K562 (cell line): ENCODE data around the gene CIAPIN1.

ENCODE experiments used
- AFF4 ChIP-seq: sonication (generic); formaldehyde crosslinking; IDR thresholded peaks from 2 replicates; pipeline ENCODE4 v1.8.0; 2023; ENCODE audit warnings: mild to moderate bottlenecking, missing genetic modification reagents
- CBX5 ChIP-seq: IDR thresholded peaks from 2 replicates; pipeline ENCODE4 v1.6.1; 2014; ENCODE audit warnings: low read depth, borderline replicate concordance
- CREB3 ChIP-seq: fragments of 450-650 bp; conservative IDR thresholded peaks from 2 replicates; pipeline ENCODE4 v1.6.1; 2016; ENCODE audit warnings: missing genetic modification characterization, low read depth, mild to moderate bottlenecking, missing compliant biosample characterization, moderate library complexity
- CTCF ChIP-seq, 3 experiments: IDR thresholded peaks in 2 of 3; conservative IDR thresholded peaks in 1 of 3; 2 replicates each; pipeline ENCODE4 v1.5.1; 2011 to 2012; ENCODE audit warnings: low read length in 3 of 3, mild to moderate bottlenecking in 3 of 3, control low read depth in 2 of 3, improper control_type of control experiment in 1 of 3, inconsistent platforms in 1 of 3, low read depth in 1 of 3, mixed read lengths in 1 of 3, moderate library complexity in 1 of 3; ENCODE audit not compliant: insufficient read depth in 2 of 3
- EZH2 ChIP-seq: IDR thresholded peaks from 2 replicates; pipeline ENCODE4 v1.6.1; 2012; ENCODE audit warnings: low read depth, mild to moderate bottlenecking, inconsistent platforms, low read length, borderline replicate concordance
- FOXA1 ChIP-seq: fragments of 450-650 bp; IDR thresholded peaks from 2 replicates; pipeline ENCODE4 v1.6.1; 2016; ENCODE audit warnings: mild to moderate bottlenecking, borderline replicate concordance
- POLR2AphosphoS5 ChIP-seq: IDR thresholded peaks from 2 replicates; pipeline ENCODE4 v1.6.1; 2011; ENCODE audit warnings: mild to moderate bottlenecking, low read depth, low read length, moderate library complexity; ENCODE audit not compliant: control insufficient read depth, insufficient read depth
- SIN3A ChIP-seq, 2 experiments: fragments of 150-350 bp in 1 of 2; IDR thresholded peaks; 2 replicates each; pipeline ENCODE4 v1.6.1; 2011 to 2016; ENCODE audit warnings: borderline replicate concordance in 2 of 2, low read depth in 2 of 2, low read length in 2 of 2, mild to moderate bottlenecking in 2 of 2, moderate library complexity in 2 of 2; ENCODE audit not compliant: control insufficient read depth in 1 of 2
- TAF15 ChIP-seq: fragments of 200-400 bp; formaldehyde crosslinking; IDR thresholded peaks from 2 replicates; pipeline ENCODE4 v1.6.1; 2017; ENCODE audit warnings: mild to moderate bottlenecking, low read depth, low read length, moderate library complexity
- ZFX ChIP-seq: sonication (generic); formaldehyde crosslinking; IDR thresholded peaks from 2 replicates; pipeline ENCODE4 v1.8.0; 2022; ENCODE audit warnings: mild to moderate bottlenecking, missing genetic modification reagents, moderate library complexity
- ZNF274 ChIP-seq: IDR thresholded peaks from 2 replicates; pipeline ENCODE4 v1.6.1; 2011; ENCODE audit warnings: low read depth, mild to moderate bottlenecking, low read length, moderate library complexity, borderline replicate concordance
- ZNF445 ChIP-seq: fragments of 250-450 bp; sonication (Bioruptor Pico); IDR thresholded peaks from 2 replicates; pipeline ENCODE4 v1.4.0; 2020; ENCODE audit warnings: low read depth, mild to moderate bottlenecking, moderate library complexity
- ZNF586 ChIP-seq: fragments of 450-650 bp; formaldehyde crosslinking; conservative IDR thresholded peaks from 2 replicates; pipeline ENCODE4 v1.4.0; 2020; ENCODE audit warnings: mild to moderate bottlenecking, moderate library complexity

DNA sequence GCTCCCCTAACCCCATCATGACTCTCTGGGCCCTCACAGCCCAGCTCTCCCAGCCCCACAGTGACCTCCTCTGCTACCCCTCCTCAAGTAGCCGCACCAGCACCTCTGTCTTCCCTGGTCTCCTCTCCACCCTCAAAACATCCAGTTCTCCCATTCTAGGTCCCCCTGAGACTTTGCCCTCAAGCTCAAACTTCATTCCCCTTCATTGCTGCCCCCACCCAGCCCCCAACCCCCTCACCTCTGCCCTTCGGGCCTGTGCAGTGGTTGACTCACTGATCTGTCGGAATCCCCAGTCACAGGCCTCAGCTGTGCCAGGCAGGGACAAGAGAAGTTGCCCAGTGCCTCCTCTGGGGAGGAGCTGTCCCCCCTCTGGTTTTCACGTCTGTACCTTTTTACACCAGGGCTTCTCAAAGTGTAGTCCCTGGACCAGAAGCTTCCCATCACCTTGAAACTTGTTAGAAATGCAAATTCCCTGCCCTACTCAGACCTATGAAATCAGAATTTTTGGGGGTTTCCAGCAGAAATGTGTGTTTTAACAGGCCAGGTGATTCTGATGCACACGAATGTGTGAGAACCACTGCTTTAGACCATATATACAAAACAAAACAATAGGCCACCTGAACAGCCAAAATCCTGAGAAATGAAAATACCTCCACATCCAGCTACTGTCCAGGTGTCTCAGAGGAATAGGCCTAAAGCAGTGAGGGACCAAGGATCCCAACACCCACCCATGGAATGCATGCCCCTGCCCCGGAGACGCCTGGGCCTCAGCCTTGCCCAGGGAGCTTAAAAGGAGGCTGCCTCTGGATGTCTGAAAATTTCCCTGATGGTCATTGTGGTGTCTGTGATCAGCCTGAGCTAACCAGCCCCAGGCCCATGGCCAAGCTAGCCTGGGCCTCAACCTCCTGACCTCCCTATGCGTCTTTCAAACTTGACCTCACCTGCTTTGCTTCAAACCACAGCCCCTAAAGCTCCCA lies 40.0 kb upstream of the CIAPIN1 start:
- TF ChIP-seq ZNF586 (CRISPR knock-in tag) (no peak), AFF4 (CRISPR knock-in tag) (no peak), ZFX (CRISPR knock-in tag) (no peak), ZNF445 (CRISPR knock-in tag) (no peak), FOXA1 (no peak), ZNF274 (no peak), CREB3 (no peak), POLR2AphosphoS5 (no peak), CBX5 (no peak), SIN3A (IDR thresholded peaks at IDR 0.05; ENCODE audit: borderline replicate concordance in 2 of 2, control insufficient read depth in 1 of 2, low read depth in 2 of 2, low read length in 2 of 2) (no peak), TAF15 (no peak), EZH2 (no peak), CTCF (IDR thresholded peaks at IDR 0.05 in 2 of 3, conservative IDR thresholded peaks at IDR 0.05 in 1 of 3; ENCODE audit: insufficient read depth in 2 of 3, low read depth in 1 of 3, low read length in 3 of 3) (no peak)
